Loucy (cell line): ENCODE results near the gene ZNF157.
A peak's percentile ranks its signal among the peaks of the same experiment; 100 is the strongest.

ENCODE experiments used
- H2AFZ ChIP-seq: fragments of 200-600 bp; sonication (generic); 2 replicates; pipeline ENCODE4 v1.6.0; 2016; ENCODE audit warnings: antibody characterized with exemption, mild to moderate bottlenecking, low read length, moderate library complexity
- H3F3A ChIP-seq: fragments of 200-600 bp; 2 replicates; pipeline ENCODE4 v1.6.0; 2016; ENCODE audit warnings: antibody characterized with exemption, low read depth, mild to moderate bottlenecking
- H3K27me3 ChIP-seq: fragments of 200-600 bp; sonication (generic); 2 replicates; pipeline ENCODE4 v1.6.1; 2014; ENCODE audit warnings: low read length, mild to moderate bottlenecking; ENCODE audit not compliant: insufficient read depth, poor library complexity, severe bottlenecking
- H3K36me3 ChIP-seq: fragments of 200-600 bp; sonication (generic); 2 replicates; pipeline ENCODE4 v1.6.1; 2016; ENCODE audit warnings: low read length; ENCODE audit not compliant: insufficient read depth
- H3K4me1 ChIP-seq: fragments of 200-600 bp; sonication (generic); 2 replicates; pipeline ENCODE4 v1.5.1; 2014; ENCODE audit warnings: low read length, mild to moderate bottlenecking; ENCODE audit not compliant: insufficient read depth, poor library complexity, severe bottlenecking
- H3K4me2 ChIP-seq: fragments of 200-600 bp; sonication (generic); 2 replicates; pipeline ENCODE4 v1.6.0; 2014; ENCODE audit warnings: antibody characterized with exemption, low read length, low read depth, mild to moderate bottlenecking; ENCODE audit not compliant: poor library complexity, severe bottlenecking
- H3K4me3 ChIP-seq: fragments of 200-600 bp; sonication (generic); 2 replicates; pipeline ENCODE4 v1.5.1; 2014; ENCODE audit warnings: low read length, mild to moderate bottlenecking, mixed read lengths; ENCODE audit not compliant: poor library complexity, severe bottlenecking
- H3K79me2 ChIP-seq: fragments of 200-600 bp; sonication (generic); 2 replicates; pipeline ENCODE4 v1.6.1; 2014; ENCODE audit warnings: low read length; ENCODE audit not compliant: insufficient read depth
- H3K9ac ChIP-seq: fragments of 200-600 bp; sonication (generic); 2 replicates; pipeline ENCODE4 v1.6.0; 2014; ENCODE audit warnings: mild to moderate bottlenecking, low read depth, low read length, moderate library complexity; ENCODE audit not compliant: poor library complexity, severe bottlenecking
- H3K9me2 ChIP-seq: fragments of 200-600 bp; sonication (generic); replicated peaks from 2 replicates; pipeline ENCODE4 v1.6.1; 2016; ENCODE audit warnings: low read depth, low read length, mixed read lengths
- H3K9me3 ChIP-seq: fragments of 200-600 bp; sonication (generic); 2 replicates; pipeline ENCODE4 v1.6.1; 2014; ENCODE audit warnings: mild to moderate bottlenecking, antibody characterized with exemption, low read length, low read depth; ENCODE audit not compliant: insufficient read depth
- H4K20me1 ChIP-seq: fragments of 200-600 bp; sonication (generic); 2 replicates; pipeline ENCODE4 v1.6.0; 2014; ENCODE audit warnings: antibody characterized with exemption, low read length, mild to moderate bottlenecking; ENCODE audit not compliant: insufficient read depth, poor library complexity, severe bottlenecking
- EZH2phosphoT487 ChIP-seq: fragments of 200-600 bp; IDR thresholded peaks from 2 replicates; pipeline ENCODE4 v1.6.1; 2018; ENCODE audit warnings: antibody characterized with exemption, mild to moderate bottlenecking, moderate library complexity, borderline replicate concordance
- TF ChIP-seq, protein P1 (sequence below): fragments of 200-600 bp; sonication (generic); conservative IDR thresholded peaks from 2 replicates; pipeline ENCODE4 v1.5.1; 2014; ENCODE audit warnings: mild to moderate bottlenecking, antibody characterized with exemption, low read length

The ZNF157 gene

DNA sequence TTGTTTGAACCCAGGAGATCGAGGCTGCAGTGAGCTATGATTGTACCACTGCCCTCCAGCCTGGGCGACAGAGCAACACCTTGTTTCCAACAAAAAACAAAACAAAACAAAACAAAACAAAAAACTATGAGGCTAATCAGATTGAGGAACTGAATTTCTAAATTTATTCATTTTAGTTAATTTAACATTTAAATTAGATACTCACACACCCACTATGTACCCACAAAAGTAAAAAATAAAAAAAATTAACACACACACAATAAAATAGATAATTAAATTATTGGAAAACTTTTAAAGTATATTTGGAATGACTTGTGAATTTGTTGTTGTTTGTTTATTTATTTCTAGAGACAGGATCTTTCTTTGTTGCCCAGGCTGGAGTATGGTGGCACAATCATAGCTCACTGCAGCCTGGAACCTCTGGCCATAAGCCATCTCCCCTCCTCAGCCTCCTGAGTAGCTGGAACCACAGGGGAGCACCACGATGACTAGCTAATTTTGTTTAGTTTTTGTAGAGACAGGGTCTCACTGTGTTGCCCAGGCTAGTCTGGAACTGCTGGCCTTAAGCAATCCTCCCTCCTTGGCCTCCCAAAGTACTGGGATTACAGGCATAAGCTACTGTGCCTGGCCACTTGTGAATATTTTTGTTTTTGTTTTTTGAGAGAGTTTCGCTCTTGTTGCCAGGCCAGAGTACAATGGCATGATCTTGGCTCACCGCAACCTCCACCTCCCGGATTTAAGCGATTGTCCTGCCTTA lies 9.8 kb upstream of the ZNF157 start:
- no peak overlapping the region for H2AFZ ChIP-seq
- no peaks in the 10 kb centered on the region; the same call in 1 of the 2 replicates for H3F3A ChIP-seq
- H3K9me3 ChIP-seq = no peaks in the 10 kb centered on the region
- H3K4me3 ChIP-seq = no peak overlapping the region
- TF ChIP-seq, protein P1, sequence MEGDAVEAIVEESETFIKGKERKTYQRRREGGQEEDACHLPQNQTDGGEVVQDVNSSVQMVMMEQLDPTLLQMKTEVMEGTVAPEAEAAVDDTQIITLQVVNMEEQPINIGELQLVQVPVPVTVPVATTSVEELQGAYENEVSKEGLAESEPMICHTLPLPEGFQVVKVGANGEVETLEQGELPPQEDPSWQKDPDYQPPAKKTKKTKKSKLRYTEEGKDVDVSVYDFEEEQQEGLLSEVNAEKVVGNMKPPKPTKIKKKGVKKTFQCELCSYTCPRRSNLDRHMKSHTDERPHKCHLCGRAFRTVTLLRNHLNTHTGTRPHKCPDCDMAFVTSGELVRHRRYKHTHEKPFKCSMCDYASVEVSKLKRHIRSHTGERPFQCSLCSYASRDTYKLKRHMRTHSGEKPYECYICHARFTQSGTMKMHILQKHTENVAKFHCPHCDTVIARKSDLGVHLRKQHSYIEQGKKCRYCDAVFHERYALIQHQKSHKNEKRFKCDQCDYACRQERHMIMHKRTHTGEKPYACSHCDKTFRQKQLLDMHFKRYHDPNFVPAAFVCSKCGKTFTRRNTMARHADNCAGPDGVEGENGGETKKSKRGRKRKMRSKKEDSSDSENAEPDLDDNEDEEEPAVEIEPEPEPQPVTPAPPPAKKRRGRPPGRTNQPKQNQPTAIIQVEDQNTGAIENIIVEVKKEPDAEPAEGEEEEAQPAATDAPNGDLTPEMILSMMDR = no peak
- no peak for TF ChIP-seq EZH2phosphoT487
- no peaks in the 10 kb centered on the region for H3K27me3 ChIP-seq
- H3K4me2 ChIP-seq = peak overlapping the region; percentile 79
- H3K79me2 ChIP-seq = no peaks in the 10 kb centered on the region
- no peaks in the 10 kb centered on the region for H4K20me1 ChIP-seq
- H3K4me1 ChIP-seq = peaks cover 22% of the 10 kb centered on the region
- H3K9me2 ChIP-seq = no peaks in the 10 kb centered on the region
- no peak overlapping the region for H3K9ac ChIP-seq
- H3K36me3 ChIP-seq = no peaks in the 10 kb centered on the region

DNA sequence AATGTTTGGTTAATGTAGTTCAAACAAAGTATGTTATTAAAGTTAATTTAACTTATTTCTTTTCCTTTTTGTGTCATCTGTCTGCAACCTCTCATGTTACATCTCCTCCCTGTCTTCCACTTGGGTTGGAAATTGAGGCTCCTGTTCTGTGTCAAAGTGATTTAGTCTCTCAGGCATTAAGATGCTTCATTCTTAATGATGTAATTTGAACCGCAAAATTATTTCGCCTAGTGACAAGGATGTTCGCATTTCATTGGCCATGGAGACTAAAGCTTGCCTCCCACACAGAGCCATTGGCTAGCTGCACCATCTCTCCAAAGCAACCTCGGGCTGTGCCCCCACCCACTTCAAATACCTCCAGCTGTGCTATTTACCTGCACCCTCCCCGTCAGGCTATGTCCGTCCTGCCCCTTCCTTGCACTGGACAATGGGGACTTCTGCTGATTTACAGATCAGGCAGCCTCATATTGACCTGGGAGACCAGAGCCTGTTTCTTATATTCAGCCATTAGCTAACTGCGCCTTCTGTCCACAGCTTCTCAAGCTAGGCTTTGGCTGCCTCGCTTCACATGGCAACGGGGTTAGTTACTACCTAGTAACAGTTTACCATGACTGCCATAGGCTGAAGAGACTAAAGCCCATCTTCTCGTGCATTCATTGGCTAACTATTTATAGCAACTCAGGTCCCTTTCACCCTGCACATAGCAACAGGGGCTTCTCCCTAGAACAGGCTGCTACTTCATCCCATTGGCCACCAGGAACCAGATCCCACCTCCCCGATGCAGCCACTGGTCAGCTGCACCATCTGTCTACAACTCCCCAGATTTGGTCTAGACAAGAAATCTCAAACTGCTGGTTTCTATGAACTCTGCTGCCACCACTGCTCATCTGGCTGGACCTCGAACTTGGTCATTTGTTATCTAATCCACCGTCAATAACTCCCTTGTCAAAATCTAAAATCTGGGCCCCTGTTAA lies 8.6 kb upstream of the ZNF157 start:
- Histone ChIP-seq H3K9ac (peak overlapping the region; percentile 63), H2AFZ (peak overlapping the region; percentile 95), H3K4me1 (peaks cover 25% of the 10 kb centered on the region), H3K9me3 (no peaks in the 10 kb centered on the region), H3K79me2 (no peaks in the 10 kb centered on the region), H3K4me2 (peak overlapping the region; percentile 79), H3K27me3 (no peaks in the 10 kb centered on the region), H3K36me3 (no peaks in the 10 kb centered on the region), H3K9me2 (no peaks in the 10 kb centered on the region), H4K20me1 (no peaks in the 10 kb centered on the region), H3K4me3 (peak overlapping the region; percentile 73), H3F3A (no peaks in the 10 kb centered on the region; the same call in 1 of the 2 replicates)
- TF ChIP-seq EZH2phosphoT487 = no peak
- TF ChIP-seq, protein P1 = peak; percentile 33

DNA sequence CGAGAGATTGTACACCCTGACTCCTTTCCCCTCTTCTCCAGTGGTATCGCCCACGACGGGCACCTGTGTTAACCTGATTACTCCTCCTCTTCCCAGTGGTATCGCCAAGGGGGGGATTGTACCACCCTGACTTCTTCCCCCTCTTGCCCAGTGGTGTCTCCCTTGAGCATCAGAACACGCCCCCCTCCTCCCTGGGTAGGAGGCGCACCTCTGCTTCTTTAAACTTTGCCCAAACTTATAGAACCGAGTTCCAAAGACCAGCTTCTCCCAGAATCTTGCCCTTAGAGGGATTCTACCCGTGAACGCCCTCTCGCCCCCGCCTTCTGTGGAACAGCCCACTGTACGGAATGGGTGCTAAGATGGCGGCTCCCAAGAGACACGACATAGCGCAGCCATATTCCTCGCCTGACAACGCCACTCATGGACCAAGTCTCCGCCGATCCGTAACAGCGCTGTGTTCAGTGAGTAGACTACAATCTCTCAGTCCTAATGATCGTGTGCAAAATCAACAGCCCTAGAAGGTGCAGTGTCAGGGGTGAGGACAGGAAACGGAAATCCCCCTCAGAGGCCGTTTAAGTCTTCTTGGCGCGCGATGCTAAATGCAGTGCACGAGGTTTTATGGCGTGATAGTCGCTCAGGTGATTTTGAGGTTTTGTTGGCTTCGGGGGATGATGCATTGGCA lies 4.2 kb upstream of the ZNF157 start:
- peak overlapping the region; percentile 54 for H3K9ac ChIP-seq
- no peak for TF ChIP-seq EZH2phosphoT487
- TF ChIP-seq, protein P1 = peak; percentile 18; the same call in 1 of the 2 replicates
- H3F3A ChIP-seq = no peaks in the 10 kb centered on the region; the same call in 1 of the 2 replicates

More for the DNA sequence above, 4.2 kb upstream of the ZNF157 start:
- no peaks in the 10 kb centered on the region for H3K36me3 ChIP-seq
- H3K9me2 ChIP-seq = no peaks in the 10 kb centered on the region
- peak overlapping the region; percentile 70 for H3K4me3 ChIP-seq
- no peaks in the 10 kb centered on the region for H4K20me1 ChIP-seq
- H3K4me2 ChIP-seq = peak overlapping the region; percentile 58
- H3K4me1 ChIP-seq = peaks cover 21% of the 10 kb centered on the region
- no peaks in the 10 kb centered on the region for H3K27me3 ChIP-seq
- H2AFZ ChIP-seq = peak overlapping the region; percentile 82
- no peaks in the 10 kb centered on the region for H3K9me3 ChIP-seq
- peaks cover 4% of the 10 kb centered on the region; the same call in 1 of the 2 replicates for H3K79me2 ChIP-seq
